Body of pancreas (tissue), 4 donors: Measurements from ENCODE around the gene SCUBE1. TPM values are rescaled to one million over a fixed set of nuclear protein-coding genes. Genes with fewer than 3 reads are reported as not detected.

Experiments
- ATAC-seq: fragments of 150-250 bp; one replicate; pipeline ENCODE4 v1.9.1; 2016
- DNase-seq, 4 donors: peaks; one replicate each; pipeline ENCODE4 v3.0.0-alpha.2; 2019
- H3K27ac ChIP-seq, 4 donors: fragments of 200-600 bp; sonication (generic); 1 replicate in 3 of 4; 2 replicates in 1 of 4; pipeline versions ENCODE4 v1.5.1 to v1.6.1; 2016 to 2019; ENCODE audit warnings: mild to moderate bottlenecking in 1 of 4, mixed read lengths in 1 of 4, moderate library complexity in 1 of 4
- H3K27me3 ChIP-seq, 2 donors: fragments of 200-600 bp; sonication (generic); one replicate each; pipeline ENCODE4 v1.6.0; 2016; ENCODE audit warnings: mild to moderate bottlenecking in 1 of 2
- H3K36me3 ChIP-seq, 2 donors: fragments of 200-600 bp; sonication (generic); replicated peaks in 1 of 2; 2 replicates each; pipeline ENCODE4 v1.5.1; 2016; ENCODE audit warnings: low read depth in 2 of 2; ENCODE audit not compliant: insufficient read depth in 1 of 2
- H3K4me1 ChIP-seq: fragments of 200-600 bp; sonication (generic); one replicate; pipeline ENCODE4 v1.6.0; 2016
- H3K4me3 ChIP-seq, 2 donors: fragments of 200-600 bp; sonication (generic); 1 replicate in 1 of 2; 2 replicates in 1 of 2; pipeline ENCODE4 v1.5.1; 2016 to 2019
- H3K9me3 ChIP-seq, 3 donors: fragments of 200-600 bp; sonication (generic); 1 replicate in 2 of 3; 2 replicates in 1 of 3; pipeline ENCODE4 v1.5.1; 2016
- CTCF ChIP-seq, 7 experiments: fragments of 450-650 bp in 4 of 7; fragments of 200-600 bp in 3 of 7; sonication (generic) in 3 of 7; IDR thresholded peaks; one replicate each; pipeline ENCODE4 v1.5.1; 2016 to 2019; ENCODE audit warnings: antibody characterized with exemption in 7 of 7
- POLR2A ChIP-seq, 3 donors: fragments of 450-650 bp; IDR thresholded peaks; one replicate each; pipeline ENCODE4 v1.6.1; 2016; ENCODE audit warnings: antibody characterized with exemption in 3 of 3, mild to moderate bottlenecking in 2 of 3
- WGBS, 2 donors: methylation state at CpG; one replicate each; pipeline ENCODE4 v1.1.5; 2017; 5-methylcytosine and 5-hydroxymethylcytosine counted together
- intact Hi-C: fragments of 100-400 bp; cut with DNase I; formaldehyde crosslinking; loops from one replicate; pipeline ENCODE4 v1.15.1; 2023
- total RNA-seq, 2 donors: library from RNA; depleted of rRNA; stranded (reverse); fragments of >200 nt; gene quantifications; one replicate each; pipeline ENCODE4 v1.1.0, GENCODE V29; 2016

The SCUBE1 gene
- total RNA-seq, 2 donors from 2014 or later: under 0.01 to 0.26 TPM

GRCh38 chr22:43186272-43187170 lies 156.7 kb downstream of the SCUBE1 start, which contains the start of gene TTLL12:
TSS of gene TTLL12 (minus strand) at chr22:43187134. CDS start at chr22:43187069, 65 bp downstream.
- DNase-seq (peak; percentile 58 to 67 (median 62)), ATAC-seq (peak; percentile 52)
- TF ChIP-seq POLR2A (IDR thresholded peaks at IDR 0.05) (peak; percentile 9 to 21 (median 20)), CTCF (IDR thresholded peaks at IDR 0.05) (no peak)
- Histone ChIP-seq H3K4me3 (peak within 1 kb of the TSS in 1 of 2 donors; percentile 40), H3K9me3 (no peaks in the 10 kb centered on the region), H3K4me1 (peaks cover 13% of the 10 kb centered on the region), H3K36me3 (no peaks in the 10 kb centered on the region), H3K27me3 (no peaks in the 10 kb centered on the region), H3K27ac (peak within 1 kb of the TSS; percentile 79 to 95 (median 84))
- intact Hi-C loops: no loop called here
- 0 to 2% methylated on average over 16 to 80 of the region's 87 CpGs for WGBS, 2 donors

- peaks cover 13% of the 10 kb centered on the region for H3K4me1 ChIP-seq
- peak overlapping the region in 1 of 2 donors; percentile 40 for H3K4me3 ChIP-seq
- H3K9me3 ChIP-seq: no peaks in the 10 kb centered on the region
- H3K36me3 ChIP-seq: no peaks in the 10 kb centered on the region
- ATAC-seq: peak; percentile 28
- 7 to 19% methylated on average over 7 to 12 of the region's 12 CpGs for WGBS, 2 donors
- H3K27ac ChIP-seq: peak overlapping the region in 3 of 4 donors; percentile 79 to 87 (median 81)
- H3K27me3 ChIP-seq: no peaks in the 10 kb centered on the region
- peak in 1 of 3 donors; percentile 10 for TF ChIP-seq POLR2A (IDR thresholded peaks at IDR 0.05)
- no peak for TF ChIP-seq CTCF (IDR thresholded peaks at IDR 0.05)
- peak; percentile 78 to 87 (median 82) for DNase-seq
- intact Hi-C loops: no loop called here
These were observed 157.3 kb downstream of the SCUBE1 start for GRCh38 chr22:43185860-43186261.

GRCh38 chr22:43183496-43184277 lies 159.5 kb downstream of the SCUBE1 start:
- Histone ChIP-seq H3K9me3 (no peaks in the 10 kb centered on the region), H3K4me1 (peaks cover 13% of the 10 kb centered on the region), H3K27ac (no peak overlapping the region), H3K27me3 (no peaks in the 10 kb centered on the region), H3K4me3 (no peak overlapping the region), H3K36me3 (peaks cover 0 to 9% of the 10 kb centered on the region in 2 donors)
- no peak for ATAC-seq
- intact Hi-C loops: no loop called here
- 59 to 80% methylated on average over 7 to 12 of the region's 12 CpGs for WGBS, 2 donors
- no peak for DNase-seq
- TF ChIP-seq POLR2A (IDR thresholded peaks at IDR 0.05): no peak
- no peak for TF ChIP-seq CTCF (IDR thresholded peaks at IDR 0.05)

- DNase-seq: no peak
- no peak overlapping the region for H3K4me3 ChIP-seq
- 90 to 92% methylated on average over 7 to 17 of the region's 17 CpGs for WGBS, 2 donors
- no peaks in the 10 kb centered on the region for H3K27me3 ChIP-seq
- TF ChIP-seq POLR2A (IDR thresholded peaks at IDR 0.05) (no peak), CTCF (IDR thresholded peaks at IDR 0.05) (no peak)
- intact Hi-C loops: no loop called here
- H3K9me3 ChIP-seq: no peaks in the 10 kb centered on the region
- no peak overlapping the region for H3K27ac ChIP-seq
- peaks cover 0 to 11% of the 10 kb centered on the region in 2 donors for H3K36me3 ChIP-seq
- peaks cover 13% of the 10 kb centered on the region for H3K4me1 ChIP-seq
- no peak for ATAC-seq
These were observed 160.4 kb downstream of the SCUBE1 start for GRCh38 chr22:43182726-43183125.
